Measurements from ENCODE around the gene ZBBX. TPM values are rescaled to one million over a fixed set of nuclear protein-coding genes. Genes with fewer than 3 reads are reported as not detected.

ZBBX gene
- total RNA-seq, 1 donor from 2014 or later: not detected

DNA sequence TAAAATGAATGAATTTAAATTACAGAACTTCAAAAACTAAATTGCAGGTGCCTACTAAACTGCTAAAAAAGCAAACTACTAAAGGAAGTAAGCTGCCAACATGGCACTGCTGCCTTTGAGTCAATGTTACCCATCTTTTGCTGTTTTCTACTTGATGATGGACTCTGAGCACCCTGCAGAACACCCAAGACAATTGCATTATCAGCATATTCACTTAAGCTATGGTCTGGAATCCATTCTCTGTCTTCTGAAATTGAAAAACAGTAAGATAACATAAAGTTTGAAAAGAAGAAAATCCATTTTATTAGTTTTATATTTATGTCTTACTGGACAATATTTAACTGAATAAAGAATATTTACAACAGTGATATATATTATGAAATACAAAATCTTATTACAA, 91.4 kb downstream of the ZBBX start:
- H3K9me3 Mint-ChIP-seq: peaks cover 3% of the 10 kb centered on the region
- no peaks in the 10 kb centered on the region for H3K4me1 Mint-ChIP-seq
- H3K27me3 Mint-ChIP-seq: no peaks in the 10 kb centered on the region
- H3K36me3 Mint-ChIP-seq (ENCODE audit: low read depth): no peaks in the 10 kb centered on the region
- intact Hi-C loops (cut with micrococcal nuclease): no loop called here
- H3K27ac Mint-ChIP-seq: no peak overlapping the region
- no peak overlapping the region for H3K4me3 Mint-ChIP-seq
- no peak for DNase-seq

DNA sequence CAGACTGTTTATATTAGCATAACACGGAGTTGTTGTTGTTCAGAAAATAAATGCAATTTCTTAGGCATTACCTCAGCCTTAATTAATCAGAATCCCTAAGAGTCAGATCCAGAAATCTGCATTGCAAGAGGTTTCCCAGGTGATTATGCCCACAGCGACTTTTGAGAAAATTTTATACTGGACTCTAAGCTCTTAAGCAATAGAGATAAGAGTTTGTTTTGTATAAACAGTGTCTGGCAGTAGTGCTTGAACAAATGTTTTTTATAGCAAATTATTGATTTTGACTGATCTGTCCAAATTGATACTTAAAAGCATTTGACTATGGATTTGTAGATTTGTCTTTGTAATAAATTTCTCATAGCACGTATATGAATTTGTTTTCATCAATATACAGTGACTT, 92.8 kb downstream of the ZBBX start:
- no peak overlapping the region for H3K4me3 Mint-ChIP-seq
- no peaks in the 10 kb centered on the region for H3K36me3 Mint-ChIP-seq (ENCODE audit: low read depth)
- H3K4me1 Mint-ChIP-seq: no peaks in the 10 kb centered on the region
- no peak overlapping the region for H3K27ac Mint-ChIP-seq
- intact Hi-C loops (cut with micrococcal nuclease): no loop called here
- no peak for DNase-seq
- no peaks in the 10 kb centered on the region for H3K9me3 Mint-ChIP-seq
- H3K27me3 Mint-ChIP-seq: no peaks in the 10 kb centered on the region

DNA sequence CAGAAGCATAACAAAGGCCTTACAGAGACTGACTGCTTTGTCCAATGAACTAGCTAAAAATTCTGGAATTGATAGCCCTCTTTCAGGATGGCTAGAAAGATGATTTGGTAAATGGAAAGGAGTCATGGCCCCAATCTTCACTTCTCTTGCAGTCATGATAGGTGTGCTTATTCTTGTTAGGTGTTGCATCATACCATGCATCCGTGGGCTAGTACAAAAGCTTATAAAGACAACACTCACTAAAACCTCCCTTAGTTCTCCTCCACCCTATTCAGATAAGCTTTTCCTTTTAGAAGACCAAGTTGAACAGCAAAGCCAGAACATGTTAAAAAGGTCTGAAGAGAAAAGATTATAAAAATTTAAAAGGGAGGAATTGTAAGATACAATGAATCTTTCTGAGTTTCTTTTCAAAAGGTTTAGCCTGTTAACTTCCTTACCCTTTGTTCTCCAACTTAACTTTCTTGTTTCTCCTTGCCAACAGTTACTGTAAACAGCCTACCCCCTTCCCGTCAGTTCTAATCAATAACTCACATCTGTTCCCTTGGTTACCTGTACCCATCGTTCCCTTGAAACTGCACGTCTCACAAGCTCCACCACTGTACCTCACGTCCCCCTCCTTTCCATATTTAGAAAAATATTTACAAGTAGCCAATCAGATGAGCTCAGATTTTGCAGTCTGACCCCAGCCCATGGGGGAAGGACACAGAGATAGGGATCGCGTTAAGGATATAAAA, 105.8 kb downstream of the ZBBX start:
- Mint-ChIP-seq H3K27ac (no peak overlapping the region), H3K4me1 (no peaks in the 10 kb centered on the region), H3K27me3 (no peaks in the 10 kb centered on the region), H3K36me3 (ENCODE audit: low read depth) (no peaks in the 10 kb centered on the region), H3K9me3 (no peaks in the 10 kb centered on the region), H3K4me3 (no peak overlapping the region)
- intact Hi-C loops (cut with micrococcal nuclease): no loop called here
- no peak for DNase-seq

DNA sequence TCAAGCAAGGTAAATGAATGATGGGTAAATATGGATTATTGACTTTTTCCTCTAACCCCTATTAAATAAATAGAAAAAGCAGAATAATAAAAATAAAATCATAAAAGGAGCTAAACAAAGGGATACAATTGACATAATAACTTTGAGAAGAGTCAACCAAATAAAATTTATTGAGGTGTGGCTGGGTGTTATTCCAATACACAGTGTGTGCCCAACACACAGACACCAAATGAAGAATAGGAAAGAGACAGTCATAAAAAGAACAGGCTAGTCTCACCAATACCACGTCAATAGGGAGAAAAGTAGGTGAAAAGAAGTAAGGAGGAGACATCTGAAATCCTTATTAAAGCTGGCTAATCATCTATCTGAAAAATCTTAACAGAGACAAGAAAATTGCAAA, 127.1 kb downstream of the ZBBX start:
- Mint-ChIP-seq H3K9me3 (no peaks in the 10 kb centered on the region), H3K4me3 (no peak overlapping the region), H3K27me3 (no peaks in the 10 kb centered on the region), H3K4me1 (no peaks in the 10 kb centered on the region), H3K36me3 (ENCODE audit: low read depth) (no peaks in the 10 kb centered on the region), H3K27ac (no peak overlapping the region)
- intact Hi-C loops (cut with micrococcal nuclease): no loop called here
- no peak for DNase-seq

DNA sequence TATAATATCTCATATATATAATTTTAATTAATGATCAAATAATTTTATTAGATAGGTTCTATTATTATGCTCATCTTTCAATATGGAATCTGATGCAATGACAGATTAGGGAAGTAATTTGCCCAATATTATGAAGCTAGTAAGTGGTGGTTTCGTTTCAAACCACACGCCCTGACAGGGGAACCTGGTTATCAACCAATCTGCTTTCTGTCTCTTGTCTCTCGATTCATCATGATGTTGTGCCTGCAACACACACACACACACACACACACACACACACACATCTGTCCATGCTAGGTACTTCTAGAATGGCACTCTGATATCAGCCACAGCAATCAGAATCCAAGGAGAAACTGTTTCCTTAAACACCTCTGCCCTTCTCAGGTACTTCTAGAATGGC, 128.4 kb downstream of the ZBBX start:
- no peak for DNase-seq

DNA sequence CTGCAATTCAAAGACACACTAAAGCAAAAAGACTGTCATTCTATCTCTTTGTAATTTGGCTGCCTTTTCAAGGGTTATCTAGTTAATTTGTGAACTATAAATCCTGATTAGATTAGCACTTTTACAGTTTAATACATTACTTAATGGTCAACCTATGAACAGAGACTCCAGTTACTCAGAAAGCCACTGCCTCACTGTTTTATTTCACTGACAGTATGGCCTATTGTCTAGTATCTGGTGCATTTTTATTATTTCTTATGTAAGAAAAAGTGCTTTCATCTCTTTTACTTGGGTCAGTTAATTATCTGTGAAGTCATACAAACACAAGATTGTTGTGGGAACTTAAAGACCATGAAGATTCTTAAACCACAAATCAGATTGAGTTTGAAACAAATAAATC, 133.8 kb downstream of the ZBBX start:
- H3K9me3 Mint-ChIP-seq: no peaks in the 10 kb centered on the region
- no peak overlapping the region for H3K4me3 Mint-ChIP-seq
- intact Hi-C loops (cut with micrococcal nuclease): no loop called here
- no peaks in the 10 kb centered on the region for H3K4me1 Mint-ChIP-seq
- no peaks in the 10 kb centered on the region for H3K36me3 Mint-ChIP-seq (ENCODE audit: low read depth)
- DNase-seq: no peak
- no peaks in the 10 kb centered on the region for H3K27me3 Mint-ChIP-seq
- H3K27ac Mint-ChIP-seq: no peak overlapping the region

More for the DNA sequence above, 128.4 kb downstream of the ZBBX start:
- Mint-ChIP-seq H3K4me3 (no peak overlapping the region), H3K4me1 (no peaks in the 10 kb centered on the region), H3K36me3 (ENCODE audit: low read depth) (no peaks in the 10 kb centered on the region), H3K27ac (no peak overlapping the region), H3K27me3 (no peaks in the 10 kb centered on the region), H3K9me3 (no peaks in the 10 kb centered on the region)
- intact Hi-C loops (cut with micrococcal nuclease): no loop called here

DNA sequence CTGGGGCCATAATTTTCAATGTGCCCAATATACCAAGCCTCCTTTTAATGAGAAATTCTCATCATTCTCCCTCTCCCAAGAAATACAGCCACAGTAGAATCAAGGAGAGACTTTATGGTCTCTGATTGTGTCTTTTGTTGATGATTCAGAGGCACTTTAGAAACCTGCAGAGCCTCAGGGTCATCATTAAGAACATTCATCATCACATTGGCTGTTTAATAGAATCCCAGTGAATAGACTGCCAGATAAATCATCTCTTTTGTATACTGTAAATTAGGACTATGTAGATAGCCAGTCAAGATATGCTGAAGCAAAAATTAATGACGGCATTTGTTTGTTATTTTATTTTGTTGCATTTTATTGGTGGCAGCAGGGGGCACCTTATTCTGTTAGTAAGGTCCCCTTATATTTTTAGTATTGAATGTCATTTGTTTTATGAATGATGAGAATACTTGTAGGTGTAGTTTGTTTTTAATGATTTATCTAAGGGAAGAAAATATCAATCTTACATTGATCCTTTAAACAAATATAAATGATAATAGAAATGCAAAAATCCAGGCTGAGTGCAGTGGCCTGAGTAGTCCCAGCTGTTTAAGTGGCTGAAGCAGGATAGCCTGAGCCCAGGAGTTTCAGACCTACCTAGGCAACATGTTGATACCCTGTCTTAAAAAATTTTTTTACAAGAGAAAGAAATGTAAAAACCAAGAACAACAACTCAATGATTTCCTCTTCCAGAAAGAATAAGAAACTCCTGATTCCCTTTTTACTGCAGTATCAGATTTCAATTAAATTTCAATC, 138.8 kb downstream of the ZBBX start:
- intact Hi-C loops (cut with micrococcal nuclease): no loop called here
- DNase-seq: no peak
- Mint-ChIP-seq H3K4me1 (no peaks in the 10 kb centered on the region), H3K27me3 (no peaks in the 10 kb centered on the region), H3K4me3 (no peak overlapping the region), H3K9me3 (no peaks in the 10 kb centered on the region), H3K36me3 (ENCODE audit: low read depth) (no peaks in the 10 kb centered on the region), H3K27ac (no peak overlapping the region)

DNA sequence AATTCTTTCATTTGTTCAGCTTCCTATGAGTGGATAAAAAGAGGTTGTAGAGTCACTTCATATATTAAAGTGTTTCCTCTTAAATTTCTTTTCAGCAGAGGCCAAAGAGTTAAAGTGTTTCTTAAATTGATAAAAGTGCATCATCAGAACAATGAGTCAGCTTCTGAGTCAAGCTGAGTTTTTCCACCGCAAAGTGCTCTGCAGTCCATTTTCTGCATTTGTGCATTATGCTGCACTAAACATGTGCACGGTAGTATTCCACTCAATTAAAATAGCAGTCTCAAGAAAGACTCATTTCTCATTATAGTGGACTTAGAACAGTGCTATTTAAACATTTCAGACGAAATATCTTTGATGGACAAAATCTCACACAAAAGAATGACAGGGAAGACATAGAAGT, 152.0 kb downstream of the ZBBX start:
- Mint-ChIP-seq H3K4me3 (no peak overlapping the region), H3K36me3 (ENCODE audit: low read depth) (no peaks in the 10 kb centered on the region), H3K27me3 (no peaks in the 10 kb centered on the region), H3K9me3 (no peaks in the 10 kb centered on the region), H3K27ac (no peak overlapping the region), H3K4me1 (no peaks in the 10 kb centered on the region)
- DNase-seq: no peak
- intact Hi-C loops (cut with micrococcal nuclease): no loop called here

DNA sequence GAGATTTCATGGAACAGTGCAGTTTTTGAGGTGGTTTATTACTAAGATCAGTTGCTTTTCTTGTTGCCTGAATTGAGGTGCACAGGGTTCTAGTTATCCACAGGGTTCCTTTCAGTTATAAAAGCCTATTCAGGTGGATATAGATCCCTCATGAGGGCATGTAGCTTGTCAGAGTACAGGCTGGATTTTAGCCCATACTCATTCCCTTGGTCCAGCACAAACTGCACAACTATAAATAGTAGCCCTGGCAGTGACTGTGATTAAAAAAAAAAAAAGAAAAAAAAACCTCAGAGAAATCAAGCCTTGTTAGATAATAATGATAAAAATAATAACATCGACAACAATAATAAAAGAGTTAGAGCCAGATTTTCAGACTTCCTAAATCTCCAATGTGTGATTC, 154.3 kb downstream of the ZBBX start:
- Mint-ChIP-seq H3K36me3 (ENCODE audit: low read depth) (no peaks in the 10 kb centered on the region), H3K4me3 (no peak overlapping the region), H3K27ac (no peak overlapping the region), H3K9me3 (no peaks in the 10 kb centered on the region), H3K27me3 (no peaks in the 10 kb centered on the region), H3K4me1 (no peaks in the 10 kb centered on the region)
- intact Hi-C loops (cut with micrococcal nuclease): no loop called here
- no peak for DNase-seq

DNA sequence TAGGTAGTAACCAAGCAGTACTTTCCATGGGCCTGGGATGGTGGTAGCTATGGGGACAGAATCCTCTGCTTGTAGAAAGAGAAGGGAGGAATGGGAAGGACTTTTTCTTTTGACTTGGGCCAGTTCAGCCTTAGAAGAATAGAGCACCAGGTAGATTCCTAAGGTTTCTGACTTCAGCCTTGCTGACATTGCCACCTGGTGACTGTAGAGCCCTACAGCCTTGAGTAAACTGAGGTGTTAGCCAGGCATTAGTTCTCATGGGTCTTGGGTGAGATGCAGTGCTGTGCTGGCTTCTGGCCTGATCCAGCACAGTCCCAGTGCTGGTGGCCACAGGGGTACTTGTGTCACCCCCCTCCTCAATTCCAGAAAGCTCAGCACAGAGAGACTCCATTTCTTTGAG, 171.1 kb downstream of the ZBBX start:
- no peaks in the 10 kb centered on the region for H3K27me3 Mint-ChIP-seq
- H3K4me1 Mint-ChIP-seq: no peaks in the 10 kb centered on the region
- H3K9me3 Mint-ChIP-seq: peaks cover 5% of the 10 kb centered on the region
- no peak overlapping the region for H3K27ac Mint-ChIP-seq
- intact Hi-C loops (cut with micrococcal nuclease): no loop called here
- H3K36me3 Mint-ChIP-seq (ENCODE audit: low read depth): no peaks in the 10 kb centered on the region
- H3K4me3 Mint-ChIP-seq: no peak overlapping the region
- no peak for DNase-seq

DNA sequence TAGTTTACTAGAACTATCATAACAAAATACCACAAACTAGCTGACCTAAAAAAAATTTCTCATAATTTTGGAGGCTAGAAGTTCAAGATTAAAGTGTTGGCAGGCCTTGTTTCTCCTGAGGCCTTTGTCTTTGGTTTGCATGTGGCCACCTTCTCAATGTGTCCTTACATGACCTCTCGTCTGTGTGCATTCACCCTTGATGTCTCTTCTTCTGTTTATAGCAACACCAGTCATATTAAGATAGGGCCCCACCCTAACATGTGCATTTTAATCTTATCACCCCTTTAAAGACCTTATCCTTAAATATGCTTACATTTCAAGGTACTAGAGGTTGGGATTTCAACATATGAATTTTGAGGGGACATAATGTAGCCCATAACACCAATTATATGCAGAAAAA, 177.0 kb downstream of the ZBBX start:
- no peak overlapping the region for H3K4me3 Mint-ChIP-seq
- H3K9me3 Mint-ChIP-seq: no peaks in the 10 kb centered on the region
- no peak overlapping the region for H3K27ac Mint-ChIP-seq
- H3K4me1 Mint-ChIP-seq: no peaks in the 10 kb centered on the region
- H3K27me3 Mint-ChIP-seq: no peaks in the 10 kb centered on the region
- intact Hi-C loops (cut with micrococcal nuclease): no loop called here
- no peaks in the 10 kb centered on the region for H3K36me3 Mint-ChIP-seq (ENCODE audit: low read depth)
- no peak for DNase-seq

DNA sequence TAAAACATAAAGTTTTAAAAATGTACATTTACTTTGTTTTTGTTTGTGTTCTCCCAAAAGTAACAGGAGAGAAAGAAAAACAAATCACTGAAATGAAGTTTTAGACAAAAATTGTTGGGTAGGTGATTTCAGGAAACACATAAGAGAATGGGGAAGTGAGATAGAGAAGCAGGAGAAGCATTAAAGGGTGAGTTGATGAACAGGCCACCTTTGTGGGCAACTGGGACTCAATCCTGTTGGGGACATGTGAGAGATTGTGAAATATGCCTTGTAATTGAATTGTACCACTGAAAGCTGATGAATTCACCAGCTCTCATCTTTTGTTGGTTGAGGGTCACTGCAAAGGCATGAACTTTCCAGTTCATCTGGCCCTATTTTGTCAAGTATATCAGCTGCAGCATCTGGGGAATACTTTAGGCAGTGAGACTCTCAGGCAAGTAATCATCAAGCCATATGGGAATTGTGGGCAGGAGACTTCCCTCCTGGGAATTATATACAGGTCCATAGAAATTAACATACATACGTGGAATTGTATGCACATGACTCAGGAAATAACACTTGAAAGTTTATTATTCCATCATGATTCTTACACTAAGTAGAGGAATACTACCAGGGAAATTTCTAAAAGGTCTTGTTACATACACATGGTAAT, 181.0 kb downstream of the ZBBX start:
- intact Hi-C loops (cut with micrococcal nuclease): no loop called here

More for the DNA sequence above, 181.0 kb downstream of the ZBBX start:
- DNase-seq: no peak
- Mint-ChIP-seq H3K27me3 (no peaks in the 10 kb centered on the region), H3K4me1 (no peaks in the 10 kb centered on the region), H3K27ac (no peak overlapping the region), H3K4me3 (no peak overlapping the region), H3K9me3 (no peaks in the 10 kb centered on the region), H3K36me3 (ENCODE audit: low read depth) (no peaks in the 10 kb centered on the region)
